ENCODE measurements around the gene KRTAP10-4. TPM values are rescaled to one million over a fixed set of nuclear protein-coding genes. Genes with fewer than 3 reads are reported as not detected.

The KRTAP10-4 gene
- total and polyA plus RNA-seq, 2 donors (not counting 1 experiment from before 2014, with no cell fraction given), result not detected

GRCh38 chr21:44542716-44543115 lies 30.8 kb upstream of the KRTAP10-4 start:
- no peak for DNase-seq (ENCODE audit: low read depth in 2 of 2)
- Histone ChIP-seq H3K9ac (ENCODE audit: insufficient read depth, low read length) (no peak overlapping the region), H3K27ac (ENCODE audit: insufficient read depth, low read length) (no peak overlapping the region), H3K36me3 (ENCODE audit: control insufficient read depth, insufficient read depth, low read length) (no peaks in the 10 kb centered on the region), H3K4me1 (ENCODE audit: control insufficient read depth, extremely low read depth, insufficient read depth, low read length) (no peaks in the 10 kb centered on the region), H3K4me3 (replicated peaks in 1 of 4; ENCODE audit: control extremely low read depth in 1 of 4, insufficient read depth in 1 of 4, low read depth in 3 of 4, low read length in 4 of 4) (no peak overlapping the region), H3K4me2 (ENCODE audit: extremely low read depth, insufficient read depth, low read length) (no peak overlapping the region), H3K9me3 (ENCODE audit: control insufficient read depth, insufficient read depth, low read depth, low read length) (no peaks in the 10 kb centered on the region), H3K79me2 (ENCODE audit: control insufficient read depth, insufficient read depth, low read length) (no peaks in the 10 kb centered on the region), H4K20me1 (ENCODE audit: control insufficient read depth, extremely low read depth, insufficient read depth, low read length) (no peaks in the 10 kb centered on the region), H2AFZ (ENCODE audit: low read length) (no peak overlapping the region), H3K27me3 (ENCODE audit: control insufficient read depth, insufficient read depth, low read length) (no peaks in the 10 kb centered on the region)
- TF ChIP-seq EZH2 (IDR thresholded peaks at IDR 0.05; ENCODE audit: low read length, missing control alignments), result no peak
- no peak for TF ChIP-seq CTCF (conservative IDR thresholded peaks at IDR 0.05 in 1 of 2, IDR thresholded peaks at IDR 0.05 in 1 of 2; ENCODE audit: low read depth in 1 of 2, low read length in 2 of 2)

- Histone ChIP-seq H4K20me1 (ENCODE audit: control insufficient read depth, extremely low read depth, insufficient read depth, low read length) (no peaks in the 10 kb centered on the region), H3K4me1 (ENCODE audit: control insufficient read depth, extremely low read depth, insufficient read depth, low read length) (no peaks in the 10 kb centered on the region), H3K79me2 (ENCODE audit: control insufficient read depth, insufficient read depth, low read length) (no peaks in the 10 kb centered on the region), H3K36me3 (ENCODE audit: control insufficient read depth, insufficient read depth, low read length) (no peaks in the 10 kb centered on the region), H3K9me3 (ENCODE audit: control insufficient read depth, insufficient read depth, low read depth, low read length) (no peaks in the 10 kb centered on the region), H3K9ac (ENCODE audit: insufficient read depth, low read length) (no peak overlapping the region), H3K4me2 (ENCODE audit: extremely low read depth, insufficient read depth, low read length) (no peak overlapping the region), H3K4me3 (replicated peaks in 1 of 4; ENCODE audit: control extremely low read depth in 1 of 4, insufficient read depth in 1 of 4, low read depth in 3 of 4, low read length in 4 of 4) (no peak overlapping the region), H3K27me3 (ENCODE audit: control insufficient read depth, insufficient read depth, low read length) (no peaks in the 10 kb centered on the region), H3K27ac (ENCODE audit: insufficient read depth, low read length) (no peak overlapping the region), H2AFZ (ENCODE audit: low read length) (no peak overlapping the region)
- no peak for TF ChIP-seq CTCF (conservative IDR thresholded peaks at IDR 0.05 in 1 of 2, IDR thresholded peaks at IDR 0.05 in 1 of 2; ENCODE audit: low read depth in 1 of 2, low read length in 2 of 2)
- DNase-seq (ENCODE audit: low read depth in 2 of 2), result no peak
Measured at GRCh38 chr21:44544566-44544965, 29.0 kb upstream of the KRTAP10-4 start.

GRCh38 chr21:44547656-44548331 lies 25.7 kb upstream of the KRTAP10-4 start:
- Histone ChIP-seq H4K20me1 (ENCODE audit: control insufficient read depth, extremely low read depth, insufficient read depth, low read length) (no peaks in the 10 kb centered on the region), H3K79me2 (ENCODE audit: control insufficient read depth, insufficient read depth, low read length) (no peaks in the 10 kb centered on the region), H2AFZ (ENCODE audit: low read length) (no peak overlapping the region), H3K4me3 (replicated peaks in 1 of 4; ENCODE audit: control extremely low read depth in 1 of 4, insufficient read depth in 1 of 4, low read depth in 3 of 4, low read length in 4 of 4) (no peak overlapping the region), H3K4me1 (ENCODE audit: control insufficient read depth, extremely low read depth, insufficient read depth, low read length) (no peaks in the 10 kb centered on the region), H3K4me2 (ENCODE audit: extremely low read depth, insufficient read depth, low read length) (no peak overlapping the region), H3K27ac (ENCODE audit: insufficient read depth, low read length) (no peak overlapping the region), H3K9me3 (ENCODE audit: control insufficient read depth, insufficient read depth, low read depth, low read length) (no peaks in the 10 kb centered on the region), H3K27me3 (ENCODE audit: control insufficient read depth, insufficient read depth, low read length) (no peaks in the 10 kb centered on the region), H3K36me3 (ENCODE audit: control insufficient read depth, insufficient read depth, low read length) (no peaks in the 10 kb centered on the region), H3K9ac (ENCODE audit: insufficient read depth, low read length) (no peak overlapping the region)
- DNase-seq (ENCODE audit: low read depth in 2 of 2), result no peak
- TF ChIP-seq EZH2 (IDR thresholded peaks at IDR 0.05; ENCODE audit: low read length, missing control alignments), result no peak
- no peak for TF ChIP-seq CTCF (conservative IDR thresholded peaks at IDR 0.05 in 1 of 2, IDR thresholded peaks at IDR 0.05 in 1 of 2; ENCODE audit: low read depth in 1 of 2, low read length in 2 of 2)
